Measurements from ENCODE around the gene DCST2. TPM values are rescaled to one million over a fixed set of nuclear protein-coding genes. Genes with fewer than 3 reads are reported as not detected.

Gene DCST2
- total RNA-seq, 4 donors from 2014 or later, result 0.34 to 3.7 (median 2.6) TPM; not detected in 1

DNA sequence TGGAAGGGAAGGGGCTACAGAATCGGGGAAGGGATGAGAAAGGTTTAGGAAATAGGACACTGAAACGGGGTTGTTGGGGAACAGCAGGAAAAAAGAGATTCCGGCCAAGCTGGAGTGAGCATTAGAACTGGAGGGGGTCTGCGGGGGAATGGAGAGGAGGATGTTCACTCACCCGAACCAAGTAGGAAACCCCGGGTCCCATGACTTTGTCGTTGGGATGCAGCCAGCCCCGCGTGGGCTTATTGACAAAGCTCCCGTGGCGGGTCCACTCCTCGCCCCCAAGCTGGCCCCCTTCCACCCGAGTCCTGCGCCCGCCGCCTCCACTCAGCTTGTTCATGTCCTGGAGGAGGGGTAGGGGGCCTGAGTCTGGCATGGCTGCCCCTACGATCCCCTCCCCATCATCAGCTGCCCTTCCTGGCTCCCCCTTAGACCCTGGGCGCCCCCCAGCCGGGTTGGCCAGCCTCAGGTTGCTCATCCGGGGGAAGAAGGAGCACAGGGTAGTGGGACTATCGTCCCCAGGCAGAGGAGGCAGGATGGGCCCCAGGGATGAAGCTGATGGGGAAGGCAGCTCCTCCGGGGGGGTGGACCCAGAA, 63.6 kb downstream of the DCST2 start:
- TF ChIP-seq, protein P1, sequence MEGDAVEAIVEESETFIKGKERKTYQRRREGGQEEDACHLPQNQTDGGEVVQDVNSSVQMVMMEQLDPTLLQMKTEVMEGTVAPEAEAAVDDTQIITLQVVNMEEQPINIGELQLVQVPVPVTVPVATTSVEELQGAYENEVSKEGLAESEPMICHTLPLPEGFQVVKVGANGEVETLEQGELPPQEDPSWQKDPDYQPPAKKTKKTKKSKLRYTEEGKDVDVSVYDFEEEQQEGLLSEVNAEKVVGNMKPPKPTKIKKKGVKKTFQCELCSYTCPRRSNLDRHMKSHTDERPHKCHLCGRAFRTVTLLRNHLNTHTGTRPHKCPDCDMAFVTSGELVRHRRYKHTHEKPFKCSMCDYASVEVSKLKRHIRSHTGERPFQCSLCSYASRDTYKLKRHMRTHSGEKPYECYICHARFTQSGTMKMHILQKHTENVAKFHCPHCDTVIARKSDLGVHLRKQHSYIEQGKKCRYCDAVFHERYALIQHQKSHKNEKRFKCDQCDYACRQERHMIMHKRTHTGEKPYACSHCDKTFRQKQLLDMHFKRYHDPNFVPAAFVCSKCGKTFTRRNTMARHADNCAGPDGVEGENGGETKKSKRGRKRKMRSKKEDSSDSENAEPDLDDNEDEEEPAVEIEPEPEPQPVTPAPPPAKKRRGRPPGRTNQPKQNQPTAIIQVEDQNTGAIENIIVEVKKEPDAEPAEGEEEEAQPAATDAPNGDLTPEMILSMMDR (IDR thresholded peaks at IDR 0.05; ENCODE audit: low read depth), result no peak

DNA sequence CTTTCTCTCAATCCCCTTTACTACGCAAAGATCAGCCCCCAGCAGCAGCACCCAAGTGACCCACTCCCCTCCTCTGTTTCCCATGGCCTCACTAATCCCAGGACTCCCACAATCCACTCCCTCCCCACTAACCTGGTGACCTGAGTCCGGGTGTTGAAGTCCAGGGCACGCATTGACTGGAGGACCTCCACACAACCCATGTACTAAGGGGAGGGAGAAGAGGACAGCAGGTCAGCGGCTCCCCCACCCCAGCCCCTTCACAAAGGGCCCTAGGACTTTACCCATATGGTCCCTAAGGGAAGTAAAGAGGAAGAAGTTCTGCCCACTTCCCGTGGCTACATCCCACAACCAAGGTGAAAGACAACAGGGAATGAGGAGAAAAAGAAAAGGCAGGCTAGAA, 64.3 kb downstream of the DCST2 start:
- TF ChIP-seq, protein P1 (IDR thresholded peaks at IDR 0.05; ENCODE audit: low read depth), result no peak

DNA sequence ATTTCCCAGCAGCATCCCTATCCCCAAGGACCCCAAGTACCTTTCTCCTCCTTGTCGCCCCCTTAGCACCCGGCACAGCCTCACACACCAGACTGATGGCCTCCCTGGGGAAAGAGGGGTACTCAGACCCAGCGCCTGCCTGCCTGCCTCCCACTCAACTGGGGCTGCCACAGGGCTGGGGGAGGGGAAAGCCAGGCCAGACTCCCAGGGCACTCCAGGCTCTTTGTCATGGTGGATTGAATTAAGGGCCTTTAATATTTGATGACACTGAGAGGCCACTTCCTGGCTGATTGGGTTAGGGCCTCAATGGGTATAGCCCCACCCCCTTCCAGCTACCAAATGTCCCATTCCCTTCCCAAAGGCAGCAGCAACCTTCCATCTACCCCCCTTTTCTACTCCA, 64.8 kb downstream of the DCST2 start:
- TF ChIP-seq, protein P1 (IDR thresholded peaks at IDR 0.05; ENCODE audit: low read depth), result no peak

Small RNA genes within 50 kb of the gene (small RNA-seq; reads per million reads assigned to genes)
- gene MIR4258, result not detected

Other genes with a start within 250 kb of the DCST2 start
- under 1 TPM; under 0.01 to 0.57 (median 0.08) TPM for gene KCNN3, start 163.5 kb downstream of the DCST2 start, total RNA-seq
- gene PMVK, start 97.1 kb downstream of the DCST2 start, total RNA-seq, result 10 to 100 TPM; 11.6 to 22.4 (median 14.4) TPM
- gene PBXIP1, start 77.7 kb downstream of the DCST2 start, total RNA-seq, result 100 to 1,000 TPM in 2 of 4 donors, 10 to 100 TPM in 2; 34.9 to 177 (median 91.0) TPM
- 10 to 100 TPM; 13.4 to 23.9 (median 14.8) TPM for gene PYGO2, start 72.0 kb downstream of the DCST2 start, total RNA-seq
- gene SHC1, start 63.0 kb downstream of the DCST2 start, total RNA-seq, result 100 to 1,000 TPM in 2 of 4 donors, 10 to 100 TPM in 2; 87.1 to 171 (median 102) TPM
- 10 to 100 TPM; 40.3 to 77.4 (median 51.2) TPM for gene CKS1B, start 59.1 kb downstream of the DCST2 start, total RNA-seq
- gene FLAD1, start 50.4 kb downstream of the DCST2 start, total RNA-seq, result 10 to 100 TPM; 23.5 to 25.9 (median 24.7) TPM
- gene LENEP, start 40.2 kb downstream of the DCST2 start, total RNA-seq, result not detected
- gene ZBTB7B, start 31.0 kb downstream of the DCST2 start, total RNA-seq, result 10 to 100 TPM; 23.5 to 74.0 (median 30.8) TPM
- gene DCST1, start within 50 bp of the DCST2 start, total RNA-seq, result not detected
- 100 to 1,000 TPM in 2 of 4 donors, 10 to 100 TPM in 2; 61.4 to 189 (median 87.5) TPM for gene ADAM15, start 17.5 kb upstream of the DCST2 start, total RNA-seq
- gene EFNA4, start 30.0 kb upstream of the DCST2 start, total RNA-seq, result 1 to 10 TPM; 2.8 to 5.3 (median 3.7) TPM
- gene EFNA3, start 45.1 kb upstream of the DCST2 start, total RNA-seq, result 1 to 10 TPM in 2 of 4 donors, under 1 TPM in 1, not detected in 1; 0.44 to 3.7 (median 1.7) TPM
- 10 to 100 TPM; 12.4 to 32.6 (median 16.8) TPM for gene EFNA1, start 94.1 kb upstream of the DCST2 start, total RNA-seq
- 10 to 100 TPM; 21.2 to 34.2 (median 23.7) TPM for gene SLC50A1, start 102.1 kb upstream of the DCST2 start, total RNA-seq
- gene DPM3, start 106.8 kb upstream of the DCST2 start, total RNA-seq, result 100 to 1,000 TPM in 1 of 4 donors, 10 to 100 TPM in 3; 61.4 to 120 (median 71.2) TPM
- 100 to 1,000 TPM in 1 of 4 donors, 10 to 100 TPM in 3; 65.0 to 155 (median 81.9) TPM for gene KRTCAP2, start 139.5 kb upstream of the DCST2 start, total RNA-seq
- under 1 TPM in 3 of 4 donors, not detected in 1; 0.51 to 0.75 (median 0.66) TPM for gene TRIM46, start 140.1 kb upstream of the DCST2 start, total RNA-seq
- 10 to 100 TPM in 3 of 4 donors, 1 to 10 TPM in 1; 8.8 to 21.1 (median 15.6) TPM for gene THBS3, start 174.1 kb upstream of the DCST2 start, total RNA-seq
- gene MTX1, start 174.9 kb upstream of the DCST2 start, total RNA-seq, result 10 to 100 TPM; 35.5 to 46.9 (median 40.8) TPM
- 10 to 100 TPM in 3 of 4 donors, 1 to 10 TPM in 1; 5.4 to 20.3 (median 14.2) TPM for gene ENTREP3, start 221.7 kb upstream of the DCST2 start, total RNA-seq
- 10 to 100 TPM; 39.0 to 66.1 (median 44.8) TPM for gene SCAMP3, start 228.6 kb upstream of the DCST2 start, total RNA-seq
- 10 to 100 TPM; 23.5 to 36.7 (median 26.3) TPM for gene CLK2, start 239.7 kb upstream of the DCST2 start, total RNA-seq
- gene HCN3, start 243.7 kb upstream of the DCST2 start, total RNA-seq, result 1 to 10 TPM in 3 of 4 donors, under 1 TPM in 1; 0.75 to 1.8 (median 1.1) TPM

All from subcutaneous adipose tissue (tissue), 4 donors.